NOMO-1 treated with DMSO at 0.1 percent for 48 hours (cell line): Measurements from ENCODE around the gene ST14.
"Not testable (repeated sequence)": the region's sequence is repeated elsewhere in the genome, so short reads cannot be mapped to it uniquely, and the experiment has no call there.

Experiments used
- DNase-seq: peaks from one replicate; lab custom pipeline; 2025; ENCODE audit not compliant: unreplicated experiment; lab: John Stamatoyannopoulos, UW

The ST14 gene

GRCh38 chr11:130163346-130164220 lies 4.0 kb downstream of the ST14 start:
- peak; percentile 69 for DNase-seq

- no peak for DNase-seq
Measured at GRCh38 chr11:130164221-130164570, 4.6 kb downstream of the ST14 start.

GRCh38 chr11:130165601-130166456 lies 6.2 kb downstream of the ST14 start:
- peak; percentile 75 for DNase-seq

GRCh38 chr11:130166457-130166784 lies 6.8 kb downstream of the ST14 start:
- DNase-seq: no peak

GRCh38 chr11:130167146-130167545 lies 7.6 kb downstream of the ST14 start:
- DNase-seq: no peak

- DNase-seq: no peak
Measured at GRCh38 chr11:130168105-130168504, 8.5 kb downstream of the ST14 start.

- no peak for DNase-seq
Measured at GRCh38 chr11:130170345-130170744, 10.8 kb downstream of the ST14 start.

- no peak for DNase-seq
Measured at GRCh38 chr11:130171534-130171933, 12.0 kb downstream of the ST14 start.

GRCh38 chr11:130172001-130172400 lies 12.4 kb downstream of the ST14 start:
- not testable (repeated sequence) for DNase-seq

- DNase-seq: no peak
Measured at GRCh38 chr11:130174642-130175041, 15.1 kb downstream of the ST14 start.

- DNase-seq: no peak
Measured at GRCh38 chr11:130175898-130176297, 16.3 kb downstream of the ST14 start.

- no peak for DNase-seq
Measured at GRCh38 chr11:130177782-130178181, 18.2 kb downstream of the ST14 start.

- DNase-seq: no peak
Measured at GRCh38 chr11:130178441-130179339, 19.1 kb downstream of the ST14 start.

GRCh38 chr11:130179396-130180306 lies 20.1 kb downstream of the ST14 start:
- DNase-seq: no peak

GRCh38 chr11:130180491-130180890 lies 20.9 kb downstream of the ST14 start:
- no peak for DNase-seq

- no peak for DNase-seq
Measured at GRCh38 chr11:130180896-130181294, 21.3 kb downstream of the ST14 start.

- no peak for DNase-seq
Measured at GRCh38 chr11:130181295-130182272, 22.0 kb downstream of the ST14 start.

GRCh38 chr11:130183878-130184610 lies 24.5 kb downstream of the ST14 start:
- no peak for DNase-seq
